ENCODE data around the gene KCNMA1.

KCNMA1 gene

DNA sequence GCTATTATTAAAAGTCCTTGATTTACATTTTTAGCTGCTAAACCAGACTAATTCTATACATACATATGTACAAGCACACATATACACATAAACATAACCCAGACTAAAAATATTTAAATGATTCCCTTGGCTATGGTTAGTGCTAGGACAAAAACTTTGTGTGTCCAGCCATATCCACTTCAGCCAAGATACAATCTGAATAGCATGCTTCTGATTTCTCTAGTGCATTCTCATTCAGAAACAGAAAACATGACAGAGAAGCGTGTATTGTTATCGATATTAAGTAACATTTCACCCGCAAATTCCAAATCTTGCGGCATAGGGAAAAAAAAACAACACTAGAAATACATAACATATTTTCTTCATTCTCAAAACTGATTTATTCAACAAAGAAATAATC lies 569.3 kb downstream of the KCNMA1 start:
- no peak overlapping the region for H3K9ac ChIP-seq
- no peak overlapping the region for H2AFZ ChIP-seq (ENCODE audit: low read depth)
- H3K79me2 ChIP-seq (ENCODE audit: insufficient read depth, low read depth) = no peaks in the 10 kb centered on the region
- no peaks in the 10 kb centered on the region for H3K36me3 ChIP-seq (ENCODE audit: insufficient read depth)
- TF ChIP-seq, protein P1, sequence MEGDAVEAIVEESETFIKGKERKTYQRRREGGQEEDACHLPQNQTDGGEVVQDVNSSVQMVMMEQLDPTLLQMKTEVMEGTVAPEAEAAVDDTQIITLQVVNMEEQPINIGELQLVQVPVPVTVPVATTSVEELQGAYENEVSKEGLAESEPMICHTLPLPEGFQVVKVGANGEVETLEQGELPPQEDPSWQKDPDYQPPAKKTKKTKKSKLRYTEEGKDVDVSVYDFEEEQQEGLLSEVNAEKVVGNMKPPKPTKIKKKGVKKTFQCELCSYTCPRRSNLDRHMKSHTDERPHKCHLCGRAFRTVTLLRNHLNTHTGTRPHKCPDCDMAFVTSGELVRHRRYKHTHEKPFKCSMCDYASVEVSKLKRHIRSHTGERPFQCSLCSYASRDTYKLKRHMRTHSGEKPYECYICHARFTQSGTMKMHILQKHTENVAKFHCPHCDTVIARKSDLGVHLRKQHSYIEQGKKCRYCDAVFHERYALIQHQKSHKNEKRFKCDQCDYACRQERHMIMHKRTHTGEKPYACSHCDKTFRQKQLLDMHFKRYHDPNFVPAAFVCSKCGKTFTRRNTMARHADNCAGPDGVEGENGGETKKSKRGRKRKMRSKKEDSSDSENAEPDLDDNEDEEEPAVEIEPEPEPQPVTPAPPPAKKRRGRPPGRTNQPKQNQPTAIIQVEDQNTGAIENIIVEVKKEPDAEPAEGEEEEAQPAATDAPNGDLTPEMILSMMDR (conservative IDR thresholded peaks at IDR 0.05; ENCODE audit: low read depth, low read length) = no peak
- no peak overlapping the region for H3K27ac ChIP-seq
- H3K4me2 ChIP-seq = no peak overlapping the region
- H3K27me3 ChIP-seq (ENCODE audit: insufficient read depth, low read depth) = no peaks in the 10 kb centered on the region
- no peaks in the 10 kb centered on the region for H3K4me1 ChIP-seq (ENCODE audit: low read depth, poor library complexity, severe bottlenecking)
- H3K4me3 ChIP-seq (IDR thresholded peaks at IDR 0.05; ENCODE audit: insufficient read depth, low read depth, low read length) = no peak overlapping the region
- no peaks in the 10 kb centered on the region for H4K20me1 ChIP-seq (ENCODE audit: insufficient read depth)

DNA sequence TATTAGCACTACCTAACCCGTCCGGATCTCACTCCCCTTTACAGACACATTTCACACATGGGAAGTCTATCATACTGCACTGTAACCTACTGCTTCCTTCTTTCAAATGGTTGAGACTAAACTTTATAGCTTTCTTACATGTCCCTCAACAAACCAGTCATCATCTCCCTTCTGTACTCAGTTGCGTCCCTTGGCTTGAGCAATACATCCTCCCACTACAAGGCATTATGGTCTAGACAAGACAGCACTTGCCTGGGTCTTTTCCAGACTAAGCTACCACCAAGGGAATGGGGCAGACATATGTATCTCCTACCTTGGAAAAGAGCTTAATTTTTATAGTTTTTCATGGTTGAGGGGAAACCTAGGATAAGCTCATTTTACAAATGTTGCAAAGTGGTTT lies 575.2 kb downstream of the KCNMA1 start:
- H2AFZ ChIP-seq (ENCODE audit: low read depth) = no peak overlapping the region
- TF ChIP-seq, protein P1 (conservative IDR thresholded peaks at IDR 0.05; ENCODE audit: low read depth, low read length) = no peak
- no peak overlapping the region for H3K4me3 ChIP-seq (IDR thresholded peaks at IDR 0.05; ENCODE audit: insufficient read depth, low read depth, low read length)
- no peak overlapping the region for H3K27ac ChIP-seq
- no peaks in the 10 kb centered on the region for H3K79me2 ChIP-seq (ENCODE audit: insufficient read depth, low read depth)
- no peaks in the 10 kb centered on the region for H3K27me3 ChIP-seq (ENCODE audit: insufficient read depth, low read depth)
- no peak overlapping the region for H3K4me2 ChIP-seq
- H3K4me1 ChIP-seq (ENCODE audit: low read depth, poor library complexity, severe bottlenecking) = no peaks in the 10 kb centered on the region
- no peaks in the 10 kb centered on the region for H3K36me3 ChIP-seq (ENCODE audit: insufficient read depth)
- no peaks in the 10 kb centered on the region for H4K20me1 ChIP-seq (ENCODE audit: insufficient read depth)
- no peak overlapping the region for H3K9ac ChIP-seq

DNA sequence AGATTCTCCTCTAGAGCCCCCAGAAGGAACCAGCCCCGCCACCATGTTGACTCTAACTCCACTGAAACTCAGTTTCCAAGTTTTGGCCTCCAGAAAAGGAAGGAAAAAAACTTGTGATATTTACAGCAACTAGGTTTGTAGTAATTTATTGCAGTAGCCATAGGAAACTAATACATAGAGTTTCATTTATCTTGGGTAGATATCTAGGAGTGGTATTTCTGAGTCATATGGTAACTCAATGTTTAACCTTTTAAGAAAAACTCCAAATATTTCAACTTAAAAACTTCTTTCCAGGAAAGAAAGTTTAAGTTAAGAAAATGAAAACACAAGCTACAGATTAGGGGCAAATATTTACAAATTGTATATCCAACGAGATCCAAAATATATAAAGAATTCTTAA lies 576.7 kb downstream of the KCNMA1 start:
- no peaks in the 10 kb centered on the region for H3K4me1 ChIP-seq (ENCODE audit: low read depth, poor library complexity, severe bottlenecking)
- H3K4me3 ChIP-seq (IDR thresholded peaks at IDR 0.05; ENCODE audit: insufficient read depth, low read depth, low read length) = no peak overlapping the region
- H3K9ac ChIP-seq = no peak overlapping the region
- TF ChIP-seq, protein P1 (conservative IDR thresholded peaks at IDR 0.05; ENCODE audit: low read depth, low read length) = no peak
- no peak overlapping the region for H3K27ac ChIP-seq
- H3K27me3 ChIP-seq (ENCODE audit: insufficient read depth, low read depth) = no peaks in the 10 kb centered on the region
- no peaks in the 10 kb centered on the region for H4K20me1 ChIP-seq (ENCODE audit: insufficient read depth)
- H2AFZ ChIP-seq (ENCODE audit: low read depth) = no peak overlapping the region
- H3K4me2 ChIP-seq = no peak overlapping the region
- no peaks in the 10 kb centered on the region for H3K79me2 ChIP-seq (ENCODE audit: insufficient read depth, low read depth)
- no peaks in the 10 kb centered on the region for H3K36me3 ChIP-seq (ENCODE audit: insufficient read depth)

DNA sequence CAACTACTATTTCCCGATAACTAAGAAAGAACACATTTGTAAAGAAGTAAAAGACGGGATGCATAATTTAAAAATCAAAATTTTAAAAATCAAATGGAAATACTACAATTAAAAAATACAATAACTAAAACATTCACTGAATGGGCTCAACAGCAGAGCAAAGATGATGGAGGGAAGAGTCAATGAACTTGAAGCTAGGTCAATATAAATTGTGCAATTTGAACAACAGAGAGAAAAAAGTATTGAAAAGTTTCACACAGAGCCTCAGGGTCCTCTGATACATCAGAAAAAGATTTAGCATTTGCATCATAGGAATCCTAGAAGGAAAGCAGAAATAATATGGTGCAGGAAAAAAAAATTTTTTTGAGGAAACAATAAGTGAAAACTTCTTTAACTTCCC lies 581.0 kb downstream of the KCNMA1 start:
- H3K4me1 ChIP-seq (ENCODE audit: low read depth, poor library complexity, severe bottlenecking) = no peaks in the 10 kb centered on the region
- H3K36me3 ChIP-seq (ENCODE audit: insufficient read depth) = no peaks in the 10 kb centered on the region
- no peaks in the 10 kb centered on the region for H4K20me1 ChIP-seq (ENCODE audit: insufficient read depth)
- H3K79me2 ChIP-seq (ENCODE audit: insufficient read depth, low read depth) = no peaks in the 10 kb centered on the region
- H3K9ac ChIP-seq = no peak overlapping the region
- no peaks in the 10 kb centered on the region for H3K27me3 ChIP-seq (ENCODE audit: insufficient read depth, low read depth)
- H3K27ac ChIP-seq = no peak overlapping the region
- H2AFZ ChIP-seq (ENCODE audit: low read depth) = no peak overlapping the region
- no peak overlapping the region for H3K4me3 ChIP-seq (IDR thresholded peaks at IDR 0.05; ENCODE audit: insufficient read depth, low read depth, low read length)
- H3K4me2 ChIP-seq = no peak overlapping the region
- TF ChIP-seq, protein P1 (conservative IDR thresholded peaks at IDR 0.05; ENCODE audit: low read depth, low read length) = no peak

Measured in KMS-11 (cell line).